Raji (cell line): ENCODE results near the gene POLR1B.

Experiments
- POLR2A ChIP-seq: IDR thresholded peaks from 2 replicates; pipeline ENCODE4 v1.6.1; 2011; ENCODE audit warnings: low read depth, low read length, control low read depth; ENCODE audit not compliant: insufficient read depth

POLR1B gene

DNA sequence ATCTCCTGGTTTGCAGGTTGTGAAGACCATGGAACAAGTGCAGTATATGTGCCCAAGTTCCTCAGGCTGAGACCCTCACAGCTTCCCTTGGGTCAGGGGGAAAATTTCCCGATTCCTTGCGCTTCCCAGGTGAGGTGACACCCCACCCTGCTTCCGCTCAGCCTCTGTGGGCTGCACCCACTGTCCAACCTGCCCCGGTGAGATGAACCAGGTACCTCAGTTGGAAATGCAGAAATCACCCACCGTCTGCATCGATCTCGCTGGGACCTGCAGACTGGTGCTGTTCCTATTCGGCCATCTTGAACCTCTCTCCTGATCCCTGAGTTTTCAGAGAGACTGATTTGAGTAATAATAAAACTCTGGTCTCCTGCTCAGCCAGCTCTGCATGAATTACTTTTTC, 72.8 kb downstream of the POLR1B start:
- no peak for TF ChIP-seq POLR2A

DNA sequence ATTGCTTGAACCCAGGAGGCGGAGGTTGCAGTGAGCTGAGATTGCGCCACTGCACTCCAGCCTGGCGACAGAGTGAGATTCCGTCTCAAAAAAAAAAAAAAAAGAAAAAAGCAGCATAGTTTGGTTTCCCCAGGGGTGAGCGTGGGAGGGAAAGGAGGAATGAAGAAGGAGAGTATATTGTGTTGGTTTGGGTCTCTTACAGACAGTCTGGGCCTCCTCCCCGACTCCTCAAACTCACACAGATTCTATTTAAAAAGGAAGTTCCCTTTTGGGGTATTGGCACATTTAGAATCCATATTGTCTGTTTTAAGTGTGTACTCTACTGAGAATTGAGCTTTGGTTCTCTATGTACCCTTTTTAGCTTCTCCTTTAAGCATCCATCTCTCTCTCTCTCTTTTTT, 76.1 kb downstream of the POLR1B start:
- no peak for TF ChIP-seq POLR2A

DNA sequence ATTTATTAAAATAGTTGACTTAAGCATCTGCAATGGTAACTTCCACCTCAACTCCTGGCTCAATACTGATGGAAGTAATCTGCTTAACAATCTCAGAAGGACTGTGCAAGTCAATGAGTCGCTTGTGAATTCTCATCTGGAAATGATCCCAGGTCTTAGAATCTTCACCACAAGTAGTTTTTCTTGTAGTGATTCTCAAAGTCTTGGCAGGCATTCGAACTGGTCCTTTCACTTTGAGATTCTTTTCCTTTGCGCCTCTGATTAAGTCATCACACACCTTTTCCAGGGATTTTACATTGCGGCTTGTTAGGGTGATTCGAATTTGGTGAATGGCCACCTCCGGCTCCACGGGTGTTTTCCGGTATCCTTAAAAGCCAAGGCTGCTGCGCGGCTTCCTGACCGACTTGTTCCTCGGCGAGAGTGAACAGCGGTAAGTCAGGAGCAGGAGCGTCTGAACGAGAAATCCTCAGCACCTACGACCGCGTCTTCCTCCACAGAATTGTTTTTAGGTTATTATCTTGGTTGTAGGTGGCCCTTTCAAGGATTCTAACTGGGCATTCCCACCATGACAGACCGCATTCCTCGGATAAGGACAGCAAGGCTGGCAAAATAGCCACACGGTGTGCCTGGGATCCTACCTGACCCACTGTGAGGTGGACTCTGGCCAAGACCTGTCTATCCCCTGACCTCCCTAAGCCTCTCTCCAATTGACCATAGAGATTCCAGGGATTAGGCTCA, 79.7 kb downstream of the POLR1B start:
- TF ChIP-seq POLR2A, result no peak

DNA sequence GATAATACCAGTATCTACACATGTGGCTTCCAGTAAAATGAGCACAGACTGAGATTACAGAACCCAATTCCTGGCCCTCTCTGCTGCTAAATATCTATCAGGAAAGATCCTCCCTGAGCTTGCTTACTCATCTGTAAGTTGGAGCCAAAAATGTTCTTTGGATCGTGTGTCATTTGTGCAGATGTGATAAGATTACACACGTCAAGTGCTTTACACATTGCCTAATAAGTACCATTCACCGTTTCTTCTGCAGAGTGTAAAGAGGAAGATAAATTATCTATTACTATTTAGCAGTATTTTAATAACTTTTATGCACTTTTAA, 80.2 kb downstream of the POLR1B start:
- TF ChIP-seq POLR2A, result no peak

DNA sequence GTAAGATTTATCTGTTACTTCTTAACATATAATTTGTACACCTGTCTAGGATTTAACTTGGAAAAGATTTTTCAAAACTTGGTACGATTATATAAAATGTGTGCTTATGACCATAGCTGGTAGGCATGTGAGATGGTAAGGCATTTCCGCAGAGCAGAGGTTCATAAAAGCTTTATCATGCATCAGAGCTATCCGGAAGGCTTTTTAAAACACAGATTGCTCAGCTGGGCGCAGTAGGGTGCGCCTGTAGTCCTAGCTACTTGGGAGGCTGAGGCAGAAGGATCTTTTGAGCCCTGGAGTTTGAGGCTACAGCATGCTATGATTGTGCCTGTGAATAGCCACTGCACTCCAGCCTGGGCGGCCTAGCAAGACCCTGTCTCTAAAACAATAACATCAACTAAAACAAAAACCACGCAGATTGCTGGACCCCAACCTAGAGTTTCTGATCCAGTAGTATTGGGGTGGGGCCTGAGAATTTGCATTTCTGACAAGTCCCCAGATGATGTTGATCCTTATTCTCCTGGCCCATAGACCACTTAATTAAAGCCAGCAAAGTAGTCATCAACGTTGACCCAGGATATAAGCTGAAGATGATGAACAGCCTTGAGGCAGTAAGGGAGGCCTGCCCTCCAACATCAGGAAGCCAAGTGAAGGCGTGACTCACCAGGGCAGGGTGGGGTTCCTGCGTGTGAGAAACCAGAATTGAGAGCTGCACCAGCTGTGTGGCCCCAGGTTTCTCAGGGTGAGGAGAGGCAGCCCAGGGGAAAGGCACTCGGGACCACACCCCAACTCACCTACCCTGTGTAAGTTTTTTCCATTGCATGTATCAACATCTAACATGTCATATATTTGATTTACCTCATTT, 81.9 kb downstream of the POLR1B start:
- no peak for TF ChIP-seq POLR2A

DNA sequence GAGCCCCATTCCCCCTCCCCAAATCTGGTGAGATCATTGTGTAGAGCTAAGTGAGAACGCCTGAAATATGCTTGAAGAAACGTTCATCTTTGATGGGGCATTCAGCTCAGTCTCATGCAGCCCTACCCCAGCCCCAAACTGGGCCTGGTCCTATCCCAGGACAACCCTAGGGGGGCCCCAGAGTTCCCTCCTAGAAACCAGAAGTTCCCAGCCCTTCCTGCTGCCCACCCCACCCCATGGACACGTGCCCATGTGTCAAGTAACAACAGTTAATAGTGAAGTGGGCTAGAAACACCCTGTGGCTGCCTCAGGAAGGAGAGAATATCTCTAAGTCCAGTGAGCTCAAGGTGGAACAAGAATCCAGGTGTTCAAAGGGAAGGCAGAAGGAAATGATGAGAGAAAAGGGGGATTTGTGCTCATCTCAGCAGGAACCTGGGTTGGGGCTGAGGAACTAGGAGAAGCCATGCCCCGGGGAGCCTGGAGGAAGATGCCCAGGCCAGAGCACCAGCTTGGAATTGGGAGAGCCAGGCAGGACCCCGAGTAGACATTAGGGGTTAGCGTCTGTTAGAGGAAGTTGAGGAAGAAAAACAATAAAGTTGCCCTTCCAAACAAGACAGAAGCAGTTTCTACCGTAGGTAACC, 83.3 kb downstream of the POLR1B start:
- no peak for TF ChIP-seq POLR2A

DNA sequence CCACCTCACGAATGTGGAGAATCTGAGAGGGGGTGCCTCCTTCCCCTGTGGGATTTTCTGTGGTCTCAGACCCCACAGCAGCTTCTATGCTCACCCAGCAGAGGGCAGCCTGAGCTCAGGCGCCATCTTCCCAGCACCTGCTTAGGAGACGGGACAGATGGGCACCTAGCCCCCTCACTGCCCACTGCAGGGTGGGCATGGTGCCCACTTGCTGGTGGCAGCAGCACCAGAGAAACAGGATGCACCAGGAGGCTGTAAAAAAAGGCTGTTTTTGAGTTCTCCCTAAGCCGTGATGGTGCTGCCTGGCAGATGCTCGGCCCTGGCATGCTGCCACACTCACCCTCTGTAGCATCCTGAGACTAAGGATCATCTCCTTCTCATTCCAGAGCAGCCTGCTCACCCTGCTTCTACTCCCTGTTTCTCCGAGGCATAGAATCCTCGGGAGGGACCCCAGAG, 84.4 kb downstream of the POLR1B start:
- no peak for TF ChIP-seq POLR2A
